WTC11 (cell line): ENCODE results near the gene RFTN1. TPM values are rescaled to one million over a fixed set of nuclear protein-coding genes. Genes with fewer than 3 reads are reported as not detected.

Experiments
- ATAC-seq: fragments of 200-7000 bp; cut with Tn5 transposase; 2 replicates; pipeline ENCODE4 v1.10.0; 2021; ENCODE audit warnings: mild to moderate bottlenecking, moderate library complexity
- CTCF ChIA-PET: fragments of 300-600 bp; sonication (Branson Sonifier 250); formaldehyde crosslinking; loops from one replicate; lab custom pipeline; 2021; ENCODE audit warnings: antibody characterized with exemption; lab: Charles Lee
- POLR2A ChIA-PET: fragments of 350-600 bp; sonication (Branson Sonifier 250); formaldehyde crosslinking; loops from one replicate; lab custom pipeline; 2021; ENCODE audit warnings: antibody characterized with exemption; lab: Charles Lee
- DNase-seq: peaks from one replicate; pipeline ENCODE4 v3.0.0; 2021; ENCODE audit warnings: low spot score
- H3K27ac Mint-ChIP-seq: 2 replicates; pipeline ENCODE4 v1.8.0; 2021; ENCODE audit warnings: mixed read lengths
- H3K27me3 Mint-ChIP-seq: 2 replicates; pipeline ENCODE4 v1.8.0; 2021; ENCODE audit warnings: low read depth, mild to moderate bottlenecking, moderate library complexity, mixed read lengths
- H3K36me3 Mint-ChIP-seq: 2 replicates; pipeline ENCODE4 v1.8.0; 2021; ENCODE audit warnings: mixed read lengths
- H3K4me1 Mint-ChIP-seq: 2 replicates; pipeline ENCODE4 v1.8.0; 2022; ENCODE audit warnings: mixed read lengths
- H3K4me3 Mint-ChIP-seq: 2 replicates; pipeline ENCODE4 v1.8.0; 2021; ENCODE audit warnings: mild to moderate bottlenecking, moderate library complexity, mixed read lengths
- H3K9me3 Mint-ChIP-seq: 2 replicates; pipeline ENCODE4 v1.8.0; 2021; ENCODE audit warnings: mixed read lengths
- ARID4B ChIP-seq: sonication (generic); formaldehyde crosslinking; IDR thresholded peaks from 2 replicates; pipeline ENCODE4 v1.8.0; 2023; ENCODE audit warnings: missing genetic modification reagents, mild to moderate bottlenecking, borderline replicate concordance
- ATF3 ChIP-seq: sonication (generic); formaldehyde crosslinking; conservative IDR thresholded peaks from 2 replicates; pipeline ENCODE4 v1.8.1; 2022; ENCODE audit warnings: mild to moderate bottlenecking, missing genetic modification reagents
- CBFB ChIP-seq: sonication (generic); formaldehyde crosslinking; IDR thresholded peaks from 2 replicates; pipeline ENCODE4 v1.8.1; 2022; ENCODE audit warnings: mild to moderate bottlenecking, low read depth, missing genetic modification reagents
- E2F1 ChIP-seq: sonication (generic); formaldehyde crosslinking; IDR thresholded peaks from 2 replicates; pipeline ENCODE4 v1.8.0; 2022; ENCODE audit warnings: mild to moderate bottlenecking, missing genetic modification reagents
- ERG ChIP-seq: fragments of 250-450 bp; sonication (Bioruptor Pico); IDR thresholded peaks from 2 replicates; pipeline ENCODE4 v1.8.0; 2021; ENCODE audit warnings: mild to moderate bottlenecking
- ETV6 ChIP-seq: sonication (generic); formaldehyde crosslinking; IDR thresholded peaks from 2 replicates; pipeline ENCODE4 v1.8.1; 2022; ENCODE audit warnings: mild to moderate bottlenecking, missing genetic modification reagents
- FOXP1 ChIP-seq: sonication (generic); formaldehyde crosslinking; IDR thresholded peaks from 2 replicates; pipeline ENCODE4 v1.8.0; 2022; ENCODE audit warnings: missing genetic modification reagents, mild to moderate bottlenecking, moderate library complexity, borderline replicate concordance
- GRHL2 ChIP-seq: fragments of 250-450 bp; sonication (Bioruptor Pico); IDR thresholded peaks from 2 replicates; pipeline ENCODE4 v1.8.0; 2022; ENCODE audit warnings: mild to moderate bottlenecking, moderate library complexity; ENCODE audit not compliant: insufficient replicate concordance, severe bottlenecking
- HMGXB4 ChIP-seq: sonication (generic); formaldehyde crosslinking; IDR thresholded peaks from 2 replicates; pipeline ENCODE4 v1.8.1; 2023; ENCODE audit warnings: mild to moderate bottlenecking, moderate library complexity, missing genetic modification reagents
- MAX ChIP-seq: sonication (generic); formaldehyde crosslinking; IDR thresholded peaks from 2 replicates; pipeline ENCODE4 v1.8.0; 2022; ENCODE audit warnings: mild to moderate bottlenecking, missing genetic modification reagents
- MLX ChIP-seq: sonication (generic); formaldehyde crosslinking; IDR thresholded peaks from 2 replicates; pipeline ENCODE4 v1.8.1; 2023; ENCODE audit warnings: mild to moderate bottlenecking, missing genetic modification reagents, moderate library complexity
- PRRX2 ChIP-seq: fragments of 250-450 bp; sonication (Bioruptor Pico); IDR thresholded peaks from 2 replicates; pipeline ENCODE4 v1.8.0; 2021; ENCODE audit warnings: mild to moderate bottlenecking
- RELA ChIP-seq: sonication (generic); formaldehyde crosslinking; IDR thresholded peaks from 2 replicates; pipeline ENCODE4 v1.8.1; 2022; ENCODE audit warnings: missing genetic modification reagents, mild to moderate bottlenecking, borderline replicate concordance
- SP1 ChIP-seq: sonication (generic); formaldehyde crosslinking; conservative IDR thresholded peaks from 2 replicates; pipeline ENCODE4 v1.8.1; 2022; ENCODE audit warnings: missing genetic modification reagents
- TCF7 ChIP-seq: sonication (generic); formaldehyde crosslinking; IDR thresholded peaks from 2 replicates; pipeline ENCODE4 v1.8.0; 2022; ENCODE audit warnings: mild to moderate bottlenecking, low read depth, missing genetic modification reagents, moderate library complexity
- TEAD1 ChIP-seq: sonication (generic); formaldehyde crosslinking; IDR thresholded peaks from 2 replicates; pipeline ENCODE4 v1.8.0; 2022; ENCODE audit warnings: mild to moderate bottlenecking, missing genetic modification reagents
- USF2 ChIP-seq: sonication (generic); formaldehyde crosslinking; IDR thresholded peaks from 2 replicates; pipeline ENCODE4 v1.8.1; 2023; ENCODE audit warnings: mild to moderate bottlenecking, missing genetic modification reagents, moderate library complexity
- ZNF121 ChIP-seq: sonication (generic); formaldehyde crosslinking; IDR thresholded peaks from 2 replicates; pipeline ENCODE4 v1.8.0; 2023; ENCODE audit warnings: missing genetic modification reagents
- ZNF532 ChIP-seq: fragments of 250-450 bp; sonication (Bioruptor Pico); IDR thresholded peaks from 2 replicates; pipeline ENCODE4 v1.9.0; 2021; ENCODE audit warnings: mild to moderate bottlenecking, borderline replicate concordance
- ZSCAN18 ChIP-seq: fragments of 250-450 bp; sonication (Bioruptor Pico); IDR thresholded peaks from 2 replicates; pipeline ENCODE4 v2.1.2; 2022; ENCODE audit warnings: mild to moderate bottlenecking, moderate library complexity
- total RNA-seq: library from RNA; stranded (reverse); gene quantifications from 3 replicates; pipeline ENCODE4 v1.2.3, GENCODE V29; 2021

Gene RFTN1
- total RNA-seq, 1 experiment from 2014 or later: 3.8 TPM

- TF ChIP-seq ZNF532 (no peak), ATF3 (CRISPR knock-in tag) (no peak), ETV6 (CRISPR knock-in tag) (no peak), MAX (CRISPR knock-in tag) (no peak), HMGXB4 (CRISPR knock-in tag) (no peak), USF2 (CRISPR knock-in tag) (no peak), ZSCAN18 (CRISPR knock-in tag) (no peak), PRRX2 (CRISPR knock-in tag) (no peak), ERG (CRISPR knock-in tag) (no peak), TEAD1 (no peak), TCF7 (CRISPR knock-in tag) (no peak), E2F1 (CRISPR knock-in tag) (no peak), GRHL2 (CRISPR knock-in tag) (no peak), RELA (no peak)
- TF ChIP-seq, all 79 proteins: peak for 0
Measured at GRCh38 chr3:16316396-16316795, 197.1 kb downstream of the RFTN1 start (continued).

- Mint-ChIP-seq H3K27me3 (no peaks in the 10 kb centered on the region), H3K4me1 (peaks cover 23% of the 10 kb centered on the region), H3K27ac (peak overlapping the region; percentile 30; the same call in 1 of the 2 replicates), H3K9me3 (no peaks in the 10 kb centered on the region), H3K36me3 (peaks cover 16% of the 10 kb centered on the region; the same call in 1 of the 2 replicates), H3K4me3 (no peak overlapping the region)
- CTCF ChIA-PET: interaction anchor here (0.8 kb wide), 1 partner anchor 162 kb away, joined by 3 read pairs; no protein-coding TSS in a partner anchor
- POLR2A ChIA-PET: no interaction called here
- DNase-seq (no peak), ATAC-seq (no peak)
- no peak for TF ChIP-seq ARID4B (CRISPR knock-in tag)
- no peak for TF ChIP-seq SP1
- no peak for TF ChIP-seq FOXP1
- no peak for TF ChIP-seq PRRX2 (CRISPR knock-in tag)
- TF ChIP-seq CBFB (CRISPR knock-in tag): no peak
- TF ChIP-seq MLX (CRISPR knock-in tag): no peak
- TF ChIP-seq ZNF121 (CRISPR knock-in tag): no peak
Measured at GRCh38 chr3:16315623-16316022, 197.9 kb downstream of the RFTN1 start.
